HL-60 (cell line): ENCODE results near the gene ATP10D.

Experiments used
- CTCF ChIP-seq: IDR thresholded peaks from one replicate; pipeline ENCODE4 v1.5.1; 2011; ENCODE audit warnings: low read length, control low read depth, inconsistent platforms; ENCODE audit not compliant: insufficient read depth
- GABPA ChIP-seq: IDR thresholded peaks from 2 replicates; pipeline ENCODE4 v1.6.1; 2012; ENCODE audit warnings: low read depth
- POLR2AphosphoS5 ChIP-seq: IDR thresholded peaks from 2 replicates; pipeline ENCODE4 v1.6.1; 2012; ENCODE audit warnings: low read depth

GRCh38 chr4:47566566-47566965 is 81.5 kb downstream of the ATP10D start:
- no peak for TF ChIP-seq CTCF
- no peak for TF ChIP-seq POLR2AphosphoS5
- TF ChIP-seq GABPA = no peak
